KMS-11 (cell line): ENCODE measurements around the gene OS9.

Source experiments
- H2AFZ ChIP-seq: fragments of 200-600 bp; sonication (generic); 2 replicates; pipeline ENCODE4 v1.6.1; 2016; ENCODE audit warnings: antibody characterized with exemption, mixed run types, low read depth
- H3K27ac ChIP-seq: fragments of 200-600 bp; sonication (generic); 2 replicates; pipeline ENCODE4 v1.6.1; 2016; ENCODE audit warnings: mild to moderate bottlenecking, mixed run types
- H3K27me3 ChIP-seq: fragments of 200-600 bp; sonication (generic); 2 replicates; pipeline ENCODE4 v1.6.1; 2017; ENCODE audit warnings: mild to moderate bottlenecking, low read depth, mixed run types, moderate library complexity; ENCODE audit not compliant: insufficient read depth
- H3K36me3 ChIP-seq: fragments of 200-600 bp; sonication (generic); 2 replicates; pipeline ENCODE4 v1.6.1; 2017; ENCODE audit warnings: mild to moderate bottlenecking, mixed run types; ENCODE audit not compliant: insufficient read depth
- H3K4me1 ChIP-seq: fragments of 200-600 bp; sonication (generic); 2 replicates; pipeline ENCODE4 v1.6.1; 2016; ENCODE audit warnings: mild to moderate bottlenecking, low read depth, mixed run types; ENCODE audit not compliant: poor library complexity, severe bottlenecking
- H3K4me2 ChIP-seq: fragments of 200-600 bp; sonication (generic); 2 replicates; pipeline ENCODE4 v1.7.0; 2016; ENCODE audit warnings: mild to moderate bottlenecking, mixed run types
- H3K4me3 ChIP-seq: fragments of 200-600 bp; sonication (generic); IDR thresholded peaks from 2 replicates; pipeline ENCODE4 v1.6.1; 2017; ENCODE audit warnings: low read depth, low read length, mixed read lengths; ENCODE audit not compliant: insufficient read depth
- H3K79me2 ChIP-seq: fragments of 200-600 bp; sonication (generic); 2 replicates; pipeline ENCODE4 v1.6.1; 2016; ENCODE audit warnings: low read depth, mixed run types; ENCODE audit not compliant: insufficient read depth
- H3K9ac ChIP-seq: fragments of 200-600 bp; sonication (generic); 2 replicates; pipeline ENCODE4 v1.6.1; 2016; ENCODE audit warnings: mild to moderate bottlenecking, mixed run types
- H4K20me1 ChIP-seq: fragments of 200-600 bp; sonication (generic); 2 replicates; pipeline ENCODE4 v1.6.1; 2016; ENCODE audit warnings: mild to moderate bottlenecking, mixed run types; ENCODE audit not compliant: insufficient read depth
- TF ChIP-seq, protein P1 (sequence below): fragments of 200-600 bp; sonication (generic); conservative IDR thresholded peaks from 2 replicates; pipeline ENCODE4 v1.6.1; 2017; ENCODE audit warnings: low read depth, mild to moderate bottlenecking, antibody characterized with exemption, low read length, moderate library complexity, mixed read lengths

OS9 gene

DNA sequence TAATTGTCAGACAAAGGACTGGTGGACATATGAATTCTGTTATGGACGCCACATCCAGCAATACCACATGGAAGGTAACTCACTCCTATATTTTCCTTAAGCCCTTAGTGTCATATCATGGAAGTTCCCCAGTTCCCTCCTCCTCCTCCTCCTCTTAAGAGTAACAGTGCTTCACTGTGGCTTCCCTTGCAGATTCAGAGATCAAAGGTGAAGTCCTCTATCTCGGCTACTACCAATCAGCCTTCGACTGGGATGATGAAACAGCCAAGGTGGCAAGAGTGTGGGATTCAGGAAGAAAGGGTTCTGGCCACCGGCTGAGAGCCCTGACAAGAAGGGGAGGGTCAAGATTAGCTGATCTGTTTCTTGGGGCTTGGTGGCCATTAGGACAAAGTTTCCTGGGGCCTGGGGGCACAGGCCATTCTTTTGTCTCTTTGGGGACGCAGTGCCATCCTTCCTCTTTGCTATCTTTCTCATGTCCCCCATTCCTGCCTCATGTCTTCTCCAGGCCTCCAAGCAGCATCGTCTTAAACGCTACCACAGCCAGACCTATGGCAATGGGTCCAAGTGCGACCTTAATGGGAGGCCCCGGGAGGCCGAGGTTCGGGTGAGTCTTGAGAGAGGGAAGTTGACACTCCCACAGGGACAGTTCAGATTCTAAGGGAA, 2.0 kb downstream of the OS9 start:
- Histone ChIP-seq H3K79me2 (peaks cover 14% of the 10 kb centered on the region), H3K4me3 (no peak overlapping the region), H3K27ac (no peak overlapping the region), H3K36me3 (no peaks in the 10 kb centered on the region; the same call in 1 of the 2 replicates), H3K4me2 (no peak overlapping the region), H2AFZ (no peak overlapping the region), H4K20me1 (no peaks in the 10 kb centered on the region), H3K4me1 (peaks cover 15% of the 10 kb centered on the region), H3K9ac (no peak overlapping the region), H3K27me3 (no peaks in the 10 kb centered on the region)
- TF ChIP-seq, protein P1, sequence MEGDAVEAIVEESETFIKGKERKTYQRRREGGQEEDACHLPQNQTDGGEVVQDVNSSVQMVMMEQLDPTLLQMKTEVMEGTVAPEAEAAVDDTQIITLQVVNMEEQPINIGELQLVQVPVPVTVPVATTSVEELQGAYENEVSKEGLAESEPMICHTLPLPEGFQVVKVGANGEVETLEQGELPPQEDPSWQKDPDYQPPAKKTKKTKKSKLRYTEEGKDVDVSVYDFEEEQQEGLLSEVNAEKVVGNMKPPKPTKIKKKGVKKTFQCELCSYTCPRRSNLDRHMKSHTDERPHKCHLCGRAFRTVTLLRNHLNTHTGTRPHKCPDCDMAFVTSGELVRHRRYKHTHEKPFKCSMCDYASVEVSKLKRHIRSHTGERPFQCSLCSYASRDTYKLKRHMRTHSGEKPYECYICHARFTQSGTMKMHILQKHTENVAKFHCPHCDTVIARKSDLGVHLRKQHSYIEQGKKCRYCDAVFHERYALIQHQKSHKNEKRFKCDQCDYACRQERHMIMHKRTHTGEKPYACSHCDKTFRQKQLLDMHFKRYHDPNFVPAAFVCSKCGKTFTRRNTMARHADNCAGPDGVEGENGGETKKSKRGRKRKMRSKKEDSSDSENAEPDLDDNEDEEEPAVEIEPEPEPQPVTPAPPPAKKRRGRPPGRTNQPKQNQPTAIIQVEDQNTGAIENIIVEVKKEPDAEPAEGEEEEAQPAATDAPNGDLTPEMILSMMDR: no peak

DNA sequence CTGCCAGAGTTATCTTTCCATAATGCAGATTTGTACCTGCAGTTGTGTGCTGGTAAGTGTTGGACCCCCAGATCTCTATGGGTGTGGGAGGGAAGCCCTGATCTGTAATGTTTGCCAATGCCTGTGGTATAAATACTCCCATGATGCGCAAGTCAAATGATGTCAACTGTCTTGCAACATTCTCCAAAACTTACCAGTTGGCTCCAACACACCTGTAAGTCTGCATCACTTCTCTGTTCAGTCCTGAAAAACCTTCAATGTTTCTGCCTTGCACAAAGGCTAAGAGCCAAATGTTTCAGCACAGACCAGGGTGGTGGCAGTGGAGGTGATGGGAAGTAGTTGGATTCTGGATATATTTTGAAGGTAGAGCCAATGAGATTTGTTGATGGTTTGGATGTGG, 3.1 kb downstream of the OS9 start:
- Histone ChIP-seq H3K79me2 (peaks cover 14% of the 10 kb centered on the region), H4K20me1 (no peaks in the 10 kb centered on the region), H3K4me2 (no peak overlapping the region), H3K4me3 (no peak overlapping the region), H3K36me3 (no peaks in the 10 kb centered on the region; the same call in 1 of the 2 replicates), H3K9ac (no peak overlapping the region), H3K27ac (no peak overlapping the region), H2AFZ (no peak overlapping the region), H3K4me1 (peaks cover 15% of the 10 kb centered on the region), H3K27me3 (no peaks in the 10 kb centered on the region)
- TF ChIP-seq, protein P1: no peak

- TF ChIP-seq, protein P1: no peak
- peaks cover 14% of the 10 kb centered on the region for H3K79me2 ChIP-seq
- H3K4me3 ChIP-seq: no peak overlapping the region
- no peak overlapping the region for H2AFZ ChIP-seq
- no peak overlapping the region for H3K4me2 ChIP-seq
- H3K9ac ChIP-seq: no peak overlapping the region
- no peaks in the 10 kb centered on the region; the same call in 1 of the 2 replicates for H3K36me3 ChIP-seq
- no peaks in the 10 kb centered on the region for H3K27me3 ChIP-seq
- H3K4me1 ChIP-seq: peaks cover 9% of the 10 kb centered on the region
- no peak overlapping the region for H3K27ac ChIP-seq
- no peaks in the 10 kb centered on the region for H4K20me1 ChIP-seq
Observed at GRCh38 chr12:57698414-57698813, 4.5 kb downstream of the OS9 start.

DNA sequence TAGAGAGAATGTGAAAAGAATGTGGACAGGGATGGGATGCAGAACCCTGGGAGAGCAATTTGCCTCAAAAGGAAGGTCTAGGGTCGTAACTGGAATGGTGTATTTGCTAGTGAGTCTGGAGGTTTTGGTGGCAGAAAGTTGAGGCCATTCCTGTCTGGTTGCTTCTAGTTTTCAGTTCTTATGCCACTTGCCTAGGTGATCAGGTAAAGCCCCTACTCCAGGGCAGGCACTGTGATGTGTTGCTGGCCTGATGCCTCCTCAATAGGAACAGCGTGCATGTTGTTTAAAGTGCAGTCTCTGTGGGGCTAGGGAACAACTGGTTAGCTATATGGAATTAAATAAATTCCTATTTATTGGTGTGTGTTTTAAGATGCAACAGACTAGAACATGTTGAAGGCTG, 6.4 kb downstream of the OS9 start:
- Histone ChIP-seq H3K9ac (no peak overlapping the region), H3K36me3 (peaks cover 7% of the 10 kb centered on the region; the same call in 1 of the 2 replicates), H3K27ac (no peak overlapping the region), H3K4me3 (no peak overlapping the region), H3K79me2 (peaks cover 2% of the 10 kb centered on the region), H4K20me1 (no peaks in the 10 kb centered on the region), H3K4me2 (no peak overlapping the region), H2AFZ (no peak overlapping the region), H3K27me3 (no peaks in the 10 kb centered on the region), H3K4me1 (peaks cover 2% of the 10 kb centered on the region)
- TF ChIP-seq, protein P1: no peak
